ENCODE results near the gene CLDN7.

CLDN7 gene

DNA sequence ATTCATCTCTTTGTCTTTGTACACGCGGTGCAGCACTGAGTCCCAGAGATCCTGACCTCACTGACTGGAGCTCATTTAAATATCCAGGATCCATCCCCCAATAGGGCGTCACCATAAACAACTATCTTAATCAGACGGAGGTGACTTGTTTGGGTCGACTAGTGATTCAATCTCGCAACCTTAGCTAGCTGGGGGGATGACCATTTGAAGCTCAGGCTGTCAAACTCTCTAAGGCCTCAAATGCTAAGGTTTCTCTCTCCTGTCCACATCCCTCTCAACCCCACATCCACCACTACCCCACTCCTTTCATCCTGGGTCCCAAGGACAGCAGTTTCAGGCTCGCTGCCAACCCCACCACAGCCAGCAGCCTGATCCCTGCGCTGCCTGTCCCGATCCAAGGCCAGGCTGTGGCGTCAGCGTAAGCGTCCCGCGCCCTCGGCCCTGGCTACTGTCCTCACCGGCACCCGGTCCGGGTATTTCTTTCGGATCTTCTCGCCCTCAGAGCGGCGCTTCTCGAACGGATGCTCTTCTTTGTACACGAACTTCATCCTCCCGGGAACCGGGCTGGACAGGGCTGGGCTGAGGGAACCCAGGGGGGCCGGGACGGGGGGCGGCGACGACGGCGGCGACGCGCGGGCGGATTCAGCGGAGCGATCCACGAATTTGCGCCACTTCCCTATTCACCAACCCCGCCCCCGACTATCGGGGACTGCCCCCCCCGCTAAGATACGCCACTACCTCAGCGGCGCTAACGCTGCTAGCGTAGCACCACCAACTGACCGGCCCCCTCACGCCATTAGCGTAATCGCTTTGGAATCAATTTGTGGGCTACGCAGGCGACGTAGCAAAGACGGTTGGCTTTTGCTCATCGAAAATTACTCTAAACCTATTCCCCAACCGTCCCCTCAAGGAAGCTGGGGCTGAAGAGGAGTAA is 20.2 kb downstream of the CLDN7 start, which contains the start of gene GABARAP:
Gene GABARAP (minus strand): TSS at position 667 of the 934 bp plus-strand sequence. CDS start 119 bp downstream, at position 548.
- TF ChIP-seq POLR2AphosphoS5 (IDR thresholded peaks at IDR 0.05; ENCODE audit: low read depth, low read length) (no peak), TAF1 (IDR thresholded peaks at IDR 0.05; ENCODE audit: borderline replicate concordance, insufficient read depth, low read length) (peak; percentile 38; the same call in 1 of the 2 replicates), FOXP2 (optimal IDR thresholded peaks at IDR 0.05; ENCODE audit: borderline replicate concordance, extremely low read depth, extremely low read length, insufficient read depth) (no peak), SIN3A (IDR thresholded peaks at IDR 0.05; ENCODE audit: borderline replicate concordance, insufficient read depth, low read length) (peak; percentile 78; the same call in 1 of the 2 replicates)
- TF ChIP-seq, protein P1, sequence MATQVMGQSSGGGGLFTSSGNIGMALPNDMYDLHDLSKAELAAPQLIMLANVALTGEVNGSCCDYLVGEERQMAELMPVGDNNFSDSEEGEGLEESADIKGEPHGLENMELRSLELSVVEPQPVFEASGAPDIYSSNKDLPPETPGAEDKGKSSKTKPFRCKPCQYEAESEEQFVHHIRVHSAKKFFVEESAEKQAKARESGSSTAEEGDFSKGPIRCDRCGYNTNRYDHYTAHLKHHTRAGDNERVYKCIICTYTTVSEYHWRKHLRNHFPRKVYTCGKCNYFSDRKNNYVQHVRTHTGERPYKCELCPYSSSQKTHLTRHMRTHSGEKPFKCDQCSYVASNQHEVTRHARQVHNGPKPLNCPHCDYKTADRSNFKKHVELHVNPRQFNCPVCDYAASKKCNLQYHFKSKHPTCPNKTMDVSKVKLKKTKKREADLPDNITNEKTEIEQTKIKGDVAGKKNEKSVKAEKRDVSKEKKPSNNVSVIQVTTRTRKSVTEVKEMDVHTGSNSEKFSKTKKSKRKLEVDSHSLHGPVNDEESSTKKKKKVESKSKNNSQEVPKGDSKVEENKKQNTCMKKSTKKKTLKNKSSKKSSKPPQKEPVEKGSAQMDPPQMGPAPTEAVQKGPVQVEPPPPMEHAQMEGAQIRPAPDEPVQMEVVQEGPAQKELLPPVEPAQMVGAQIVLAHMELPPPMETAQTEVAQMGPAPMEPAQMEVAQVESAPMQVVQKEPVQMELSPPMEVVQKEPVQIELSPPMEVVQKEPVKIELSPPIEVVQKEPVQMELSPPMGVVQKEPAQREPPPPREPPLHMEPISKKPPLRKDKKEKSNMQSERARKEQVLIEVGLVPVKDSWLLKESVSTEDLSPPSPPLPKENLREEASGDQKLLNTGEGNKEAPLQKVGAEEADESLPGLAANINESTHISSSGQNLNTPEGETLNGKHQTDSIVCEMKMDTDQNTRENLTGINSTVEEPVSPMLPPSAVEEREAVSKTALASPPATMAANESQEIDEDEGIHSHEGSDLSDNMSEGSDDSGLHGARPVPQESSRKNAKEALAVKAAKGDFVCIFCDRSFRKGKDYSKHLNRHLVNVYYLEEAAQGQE (IDR thresholded peaks at IDR 0.05; ENCODE audit: insufficient read depth in 1 of 2, low read depth in 2 of 2, low read length in 2 of 2), result peak; percentile 7 to 63; a peak in 2 of 4 replicates

GRCh38 chr17:7241090-7241733 is 21.1 kb downstream of the CLDN7 start:
- TF ChIP-seq TAF1 (IDR thresholded peaks at IDR 0.05; ENCODE audit: borderline replicate concordance, insufficient read depth, low read length), result no peak
- TF ChIP-seq, protein P1 (IDR thresholded peaks at IDR 0.05; ENCODE audit: insufficient read depth in 1 of 2, low read depth in 2 of 2, low read length in 2 of 2), result no peak

DNA sequence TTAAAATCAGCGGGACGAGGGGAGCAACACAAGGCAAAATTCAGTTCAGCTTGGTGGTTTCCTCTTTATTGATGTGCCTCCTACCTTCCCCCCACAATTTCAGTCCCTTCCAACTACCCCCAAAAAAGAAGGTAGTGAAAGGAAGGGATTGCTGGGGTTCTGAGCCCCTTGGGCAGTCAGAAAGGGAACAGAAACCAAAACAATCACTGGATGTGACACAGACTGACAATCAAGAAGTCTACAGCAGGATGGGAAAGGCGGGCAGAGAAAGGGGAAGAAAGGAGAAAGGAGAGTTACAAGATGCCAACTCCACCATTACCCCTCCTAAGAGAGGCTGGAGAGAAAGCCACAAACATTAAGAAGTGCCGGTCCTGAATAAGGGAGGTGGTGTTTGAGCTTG is 21.9 kb downstream of the CLDN7 start:
- TF ChIP-seq POLR2AphosphoS5 (IDR thresholded peaks at IDR 0.05; ENCODE audit: low read depth, low read length) (no peak), FOXP2 (optimal IDR thresholded peaks at IDR 0.05; ENCODE audit: borderline replicate concordance, extremely low read depth, extremely low read length, insufficient read depth) (no peak)
- TF ChIP-seq, protein P1 (IDR thresholded peaks at IDR 0.05; ENCODE audit: insufficient read depth in 1 of 2, low read depth in 2 of 2, low read length in 2 of 2), result no peak

DNA sequence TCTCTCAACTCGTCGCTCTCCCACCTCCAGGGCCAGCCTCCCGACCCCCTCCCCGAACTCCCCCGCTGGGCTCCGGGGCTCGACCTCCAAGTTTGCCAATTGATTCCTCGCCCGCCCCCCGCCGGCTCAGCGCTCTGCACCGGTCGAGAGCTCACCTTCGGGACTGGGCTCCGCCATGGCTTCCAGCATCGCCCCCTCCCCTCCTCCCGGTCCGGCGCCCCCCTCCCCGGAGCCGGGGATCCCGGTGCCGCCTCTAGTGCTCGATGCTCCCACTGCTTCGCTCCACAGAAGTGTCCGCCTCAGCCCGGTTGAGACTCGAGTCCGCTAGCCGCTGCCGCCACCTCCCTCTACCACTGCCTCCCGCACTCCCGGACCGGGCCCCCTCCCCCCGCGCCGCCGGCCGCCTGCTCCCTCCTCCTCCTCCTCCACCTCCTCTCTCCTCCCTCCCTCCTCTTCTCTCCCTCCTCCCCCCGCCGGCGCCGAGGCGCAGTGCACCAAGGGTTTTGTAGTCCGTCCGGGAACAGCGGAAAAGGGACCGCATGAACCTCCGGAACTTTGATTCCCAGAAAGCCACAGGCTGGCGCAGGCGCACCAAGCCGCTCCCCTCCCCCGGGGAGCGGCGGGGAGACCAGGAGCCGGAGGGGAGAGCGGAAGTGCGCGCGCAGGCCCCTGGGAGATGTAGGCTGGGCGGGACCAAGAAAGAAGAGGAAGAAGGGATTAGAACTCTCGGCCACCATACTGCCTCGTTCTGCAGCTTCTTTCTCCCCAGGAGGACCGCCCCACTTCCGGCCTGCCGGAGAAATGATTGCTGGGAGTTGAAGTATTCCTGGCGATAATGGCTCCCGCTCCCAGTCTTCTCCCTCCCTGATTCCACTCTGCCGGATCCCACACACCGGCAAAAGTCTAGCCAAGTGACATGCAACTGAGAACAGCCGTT is 22.9 kb downstream of the CLDN7 start, which contains the start of gene PHF23:
Gene PHF23 (minus strand): TSS at position 367 of the 937 bp plus-strand sequence. CDS start 178 bp downstream, at position 189.
- TF ChIP-seq SIN3A (IDR thresholded peaks at IDR 0.05; ENCODE audit: borderline replicate concordance, insufficient read depth, low read length) (peak; percentile 81; the same call in 1 of the 2 replicates), TAF1 (IDR thresholded peaks at IDR 0.05; ENCODE audit: borderline replicate concordance, insufficient read depth, low read length) (peak; percentile 81; the same call in 1 of the 2 replicates), POLR2AphosphoS5 (IDR thresholded peaks at IDR 0.05; ENCODE audit: low read depth, low read length) (peak; percentile 80), FOXP2 (optimal IDR thresholded peaks at IDR 0.05; ENCODE audit: borderline replicate concordance, extremely low read depth, extremely low read length, insufficient read depth) (peak; percentile 57)
- TF ChIP-seq, protein P1 (IDR thresholded peaks at IDR 0.05; ENCODE audit: insufficient read depth in 1 of 2, low read depth in 2 of 2, low read length in 2 of 2), result no peak

Measured in PFSK-1 (cell line).